ENCODE results near the gene SAP30.

DNA sequence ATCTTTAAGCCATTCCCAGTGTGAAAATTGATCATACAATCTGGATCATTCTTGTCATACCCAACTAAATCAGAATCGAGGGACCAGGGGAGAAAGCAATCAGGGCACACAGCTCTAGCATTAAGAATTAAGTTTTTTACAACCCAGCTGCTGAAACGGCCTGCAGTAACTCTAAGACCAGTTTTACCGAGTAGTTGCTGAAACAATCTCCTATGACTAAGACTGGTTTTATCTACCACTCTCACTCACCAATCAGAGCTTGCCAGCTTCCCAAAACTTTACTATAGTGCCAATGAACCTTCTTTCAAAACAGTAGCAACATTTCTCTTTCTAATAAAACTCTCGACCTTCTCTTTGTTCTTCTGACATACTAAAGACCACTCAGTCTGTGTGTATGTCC is 2.8 kb upstream of the SAP30 start:
- TF ChIP-seq STAT3 (IDR thresholded peaks at IDR 0.05; ENCODE audit: low read depth, low read length) (no peak), RCOR1 (conservative IDR thresholded peaks at IDR 0.05; ENCODE audit: low read depth, low read length) (no peak), NRF1 (conservative IDR thresholded peaks at IDR 0.05; ENCODE audit: low read depth, low read length) (no peak), SIN3A (IDR thresholded peaks at IDR 0.05; ENCODE audit: low read depth, low read length) (no peak), EP300 (IDR thresholded peaks at IDR 0.05; ENCODE audit: borderline replicate concordance in 1 of 2, control insufficient read depth in 1 of 2, low read depth in 2 of 2, low read length in 2 of 2) (no peak), RAD21 (IDR thresholded peaks at IDR 0.05; ENCODE audit: insufficient read depth, low read depth, low read length) (no peak), NR2C2 (IDR thresholded peaks at IDR 0.05; ENCODE audit: borderline replicate concordance, control insufficient read depth, insufficient read length, low read depth) (no peak)
- TF ChIP-seq, protein P1, sequence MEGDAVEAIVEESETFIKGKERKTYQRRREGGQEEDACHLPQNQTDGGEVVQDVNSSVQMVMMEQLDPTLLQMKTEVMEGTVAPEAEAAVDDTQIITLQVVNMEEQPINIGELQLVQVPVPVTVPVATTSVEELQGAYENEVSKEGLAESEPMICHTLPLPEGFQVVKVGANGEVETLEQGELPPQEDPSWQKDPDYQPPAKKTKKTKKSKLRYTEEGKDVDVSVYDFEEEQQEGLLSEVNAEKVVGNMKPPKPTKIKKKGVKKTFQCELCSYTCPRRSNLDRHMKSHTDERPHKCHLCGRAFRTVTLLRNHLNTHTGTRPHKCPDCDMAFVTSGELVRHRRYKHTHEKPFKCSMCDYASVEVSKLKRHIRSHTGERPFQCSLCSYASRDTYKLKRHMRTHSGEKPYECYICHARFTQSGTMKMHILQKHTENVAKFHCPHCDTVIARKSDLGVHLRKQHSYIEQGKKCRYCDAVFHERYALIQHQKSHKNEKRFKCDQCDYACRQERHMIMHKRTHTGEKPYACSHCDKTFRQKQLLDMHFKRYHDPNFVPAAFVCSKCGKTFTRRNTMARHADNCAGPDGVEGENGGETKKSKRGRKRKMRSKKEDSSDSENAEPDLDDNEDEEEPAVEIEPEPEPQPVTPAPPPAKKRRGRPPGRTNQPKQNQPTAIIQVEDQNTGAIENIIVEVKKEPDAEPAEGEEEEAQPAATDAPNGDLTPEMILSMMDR (IDR thresholded peaks at IDR 0.05 in 2 of 3, conservative IDR thresholded peaks at IDR 0.05 in 1 of 3; ENCODE audit: control insufficient read depth in 2 of 3, extremely low read depth in 1 of 3, insufficient read depth in 1 of 3, low read depth in 3 of 3, low read length in 3 of 3), result no peak
- TF ChIP-seq, protein P2, sequence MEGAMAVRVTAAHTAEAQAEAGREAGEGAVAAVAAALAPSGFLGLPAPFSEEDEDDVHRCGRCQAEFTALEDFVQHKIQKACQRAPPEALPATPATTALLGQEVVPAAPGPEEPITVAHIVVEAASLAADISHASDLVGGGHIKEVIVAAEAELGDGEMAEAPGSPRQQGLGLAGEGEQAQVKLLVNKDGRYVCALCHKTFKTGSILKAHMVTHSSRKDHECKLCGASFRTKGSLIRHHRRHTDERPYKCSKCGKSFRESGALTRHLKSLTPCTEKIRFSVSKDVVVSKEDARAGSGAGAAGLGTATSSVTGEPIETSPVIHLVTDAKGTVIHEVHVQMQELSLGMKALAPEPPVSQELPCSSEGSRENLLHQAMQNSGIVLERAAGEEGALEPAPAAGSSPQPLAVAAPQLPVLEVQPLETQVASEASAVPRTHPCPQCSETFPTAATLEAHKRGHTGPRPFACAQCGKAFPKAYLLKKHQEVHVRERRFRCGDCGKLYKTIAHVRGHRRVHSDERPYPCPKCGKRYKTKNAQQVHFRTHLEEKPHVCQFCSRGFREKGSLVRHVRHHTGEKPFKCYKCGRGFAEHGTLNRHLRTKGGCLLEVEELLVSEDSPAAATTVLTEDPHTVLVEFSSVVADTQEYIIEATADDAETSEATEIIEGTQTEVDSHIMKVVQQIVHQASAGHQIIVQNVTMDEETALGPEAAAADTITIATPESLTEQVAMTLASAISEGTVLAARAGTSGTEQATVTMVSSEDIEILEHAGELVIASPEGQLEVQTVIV (IDR thresholded peaks at IDR 0.05; ENCODE audit: borderline replicate concordance, partially characterized antibody), result no peak
